GM06990 (cell line): Measurements from ENCODE around the gene FBXO34.

Source experiments
- DNase-seq: peaks from one replicate; pipeline ENCODE4 v3.0.0-alpha.2; 2011; ENCODE audit not compliant: insufficient read length; ENCODE audit errors: extremely low read depth
- H3K27me3 ChIP-seq: replicated peaks from 2 replicates; pipeline ENCODE4 v1.6.0; 2011; ENCODE audit warnings: low read length; ENCODE audit not compliant: control insufficient read depth, insufficient read depth
- H3K36me3 ChIP-seq: 2 replicates; pipeline ENCODE4 v1.5.1; 2011; ENCODE audit warnings: low read length; ENCODE audit not compliant: control insufficient read depth, insufficient read depth
- H3K4me3 ChIP-seq: replicated peaks from 2 replicates; pipeline ENCODE4 v1.5.1; 2011; ENCODE audit warnings: low read depth, mild to moderate bottlenecking, control low read depth, low read length
- TF ChIP-seq, protein P1 (sequence below): IDR thresholded peaks from 2 replicates; pipeline ENCODE4 v1.5.1; 2011; ENCODE audit warnings: low read length, control low read depth, mild to moderate bottlenecking, inconsistent platforms; ENCODE audit not compliant: insufficient read depth, poor library complexity, severe bottlenecking

Gene FBXO34

DNA sequence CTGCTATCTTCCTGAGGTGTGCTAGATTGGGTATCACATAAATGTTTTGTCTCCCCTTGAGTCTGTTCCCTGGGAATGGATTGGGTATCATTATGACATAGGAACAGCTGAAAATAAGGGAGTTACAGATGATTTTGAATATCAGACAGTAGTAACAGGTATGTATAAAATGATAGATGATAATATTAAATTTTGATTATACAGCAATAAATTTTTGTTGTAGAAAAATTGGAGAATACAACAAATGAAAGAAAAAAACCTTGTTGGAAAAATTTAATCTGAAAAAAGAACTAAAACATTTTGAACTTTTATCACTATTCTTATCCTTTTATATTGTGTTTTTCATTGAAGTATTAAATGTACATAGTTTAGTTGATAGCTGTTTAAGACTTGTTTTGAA is 43.2 kb downstream of the FBXO34 start:
- Histone ChIP-seq H3K27me3 (no peaks in the 10 kb centered on the region), H3K4me3 (no peak overlapping the region), H3K36me3 (peaks cover 2% of the 10 kb centered on the region)
- no peak for DNase-seq
- TF ChIP-seq, protein P1, sequence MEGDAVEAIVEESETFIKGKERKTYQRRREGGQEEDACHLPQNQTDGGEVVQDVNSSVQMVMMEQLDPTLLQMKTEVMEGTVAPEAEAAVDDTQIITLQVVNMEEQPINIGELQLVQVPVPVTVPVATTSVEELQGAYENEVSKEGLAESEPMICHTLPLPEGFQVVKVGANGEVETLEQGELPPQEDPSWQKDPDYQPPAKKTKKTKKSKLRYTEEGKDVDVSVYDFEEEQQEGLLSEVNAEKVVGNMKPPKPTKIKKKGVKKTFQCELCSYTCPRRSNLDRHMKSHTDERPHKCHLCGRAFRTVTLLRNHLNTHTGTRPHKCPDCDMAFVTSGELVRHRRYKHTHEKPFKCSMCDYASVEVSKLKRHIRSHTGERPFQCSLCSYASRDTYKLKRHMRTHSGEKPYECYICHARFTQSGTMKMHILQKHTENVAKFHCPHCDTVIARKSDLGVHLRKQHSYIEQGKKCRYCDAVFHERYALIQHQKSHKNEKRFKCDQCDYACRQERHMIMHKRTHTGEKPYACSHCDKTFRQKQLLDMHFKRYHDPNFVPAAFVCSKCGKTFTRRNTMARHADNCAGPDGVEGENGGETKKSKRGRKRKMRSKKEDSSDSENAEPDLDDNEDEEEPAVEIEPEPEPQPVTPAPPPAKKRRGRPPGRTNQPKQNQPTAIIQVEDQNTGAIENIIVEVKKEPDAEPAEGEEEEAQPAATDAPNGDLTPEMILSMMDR: no peak

DNA sequence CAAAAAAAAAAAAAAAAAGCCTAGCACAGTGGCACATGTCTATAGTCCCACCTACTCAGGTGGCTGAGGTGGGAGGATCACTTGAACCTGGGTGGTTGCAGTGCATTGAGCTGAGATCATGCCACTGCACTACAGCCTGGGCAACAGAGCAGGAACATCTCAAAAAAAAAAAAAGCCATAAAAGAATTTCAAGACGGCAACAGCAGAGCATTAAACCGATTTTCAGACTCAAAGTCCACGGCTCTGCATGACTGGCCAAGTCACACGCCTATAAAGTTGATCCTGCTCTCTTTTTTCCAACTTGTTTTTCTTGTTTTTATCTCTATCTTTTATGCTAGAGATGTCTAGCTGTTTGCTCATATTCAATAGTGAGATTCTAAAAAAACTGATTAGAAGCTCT is 45.3 kb downstream of the FBXO34 start:
- DNase-seq: no peak
- Histone ChIP-seq H3K27me3 (no peaks in the 10 kb centered on the region), H3K4me3 (no peak overlapping the region), H3K36me3 (no peaks in the 10 kb centered on the region; the same call in none of the 2 replicates)
- TF ChIP-seq, protein P1: no peak

DNA sequence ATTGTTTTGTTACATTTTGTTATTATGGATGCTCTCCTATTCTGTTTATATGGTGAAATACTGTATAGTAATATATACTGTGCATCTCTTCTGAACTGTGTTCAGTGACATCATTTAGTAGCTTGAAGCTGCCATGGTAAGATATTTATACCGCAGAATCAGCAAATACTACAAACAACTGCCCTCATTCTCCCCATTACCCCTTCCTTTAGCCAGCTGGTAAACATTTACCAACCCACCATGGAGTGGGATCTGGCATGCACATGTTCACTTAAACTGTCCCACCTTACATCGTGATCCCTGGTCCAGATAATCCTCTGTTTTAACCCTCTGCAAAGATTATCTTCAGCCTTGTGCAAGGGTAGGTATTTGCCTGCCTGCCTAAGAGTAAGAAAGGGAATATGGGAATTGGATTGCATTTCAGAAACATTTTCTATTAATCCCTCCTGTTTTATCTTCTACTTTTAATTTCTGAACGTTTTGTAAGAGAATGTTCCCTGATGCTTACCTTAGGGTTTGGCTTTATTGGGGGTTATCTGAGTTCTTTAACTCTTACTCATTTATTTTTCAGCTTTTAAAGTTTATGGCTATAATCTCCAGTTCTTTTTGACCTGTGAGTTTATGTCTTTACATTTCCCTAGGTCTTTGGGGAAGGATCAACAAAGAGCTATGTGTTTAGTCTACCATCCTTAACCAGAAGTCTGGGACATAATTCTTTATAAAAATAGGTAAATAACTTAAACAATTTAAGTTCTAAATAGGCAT is 46.5 kb downstream of the FBXO34 start:
- TF ChIP-seq, protein P1: no peak
- DNase-seq: no peak
- Histone ChIP-seq H3K36me3 (no peaks in the 10 kb centered on the region; the same call in 1 of the 2 replicates), H3K27me3 (no peaks in the 10 kb centered on the region), H3K4me3 (no peak overlapping the region)

DNA sequence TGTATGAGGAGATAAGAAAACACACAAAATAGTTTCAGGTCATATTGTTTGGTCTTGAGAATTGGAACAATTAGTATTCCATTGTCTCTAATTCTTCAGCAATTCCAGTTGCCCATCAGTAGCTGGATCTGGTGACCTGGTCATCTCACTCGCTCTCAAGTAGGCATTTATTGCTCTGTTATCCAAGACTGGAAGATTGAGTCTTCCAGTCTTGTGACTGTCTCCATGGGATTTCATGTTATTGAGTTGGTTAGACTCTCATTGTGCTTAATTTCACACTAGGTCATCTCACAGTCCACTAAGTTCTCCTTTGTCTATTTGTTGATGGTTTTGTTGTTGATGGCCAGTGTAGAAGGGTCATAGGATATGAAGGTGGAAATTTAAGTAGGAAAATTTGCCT is 47.5 kb downstream of the FBXO34 start:
- Histone ChIP-seq H3K36me3 (no peaks in the 10 kb centered on the region; the same call in 1 of the 2 replicates), H3K4me3 (no peak overlapping the region), H3K27me3 (no peaks in the 10 kb centered on the region)
- TF ChIP-seq, protein P1: no peak
- no peak for DNase-seq

DNA sequence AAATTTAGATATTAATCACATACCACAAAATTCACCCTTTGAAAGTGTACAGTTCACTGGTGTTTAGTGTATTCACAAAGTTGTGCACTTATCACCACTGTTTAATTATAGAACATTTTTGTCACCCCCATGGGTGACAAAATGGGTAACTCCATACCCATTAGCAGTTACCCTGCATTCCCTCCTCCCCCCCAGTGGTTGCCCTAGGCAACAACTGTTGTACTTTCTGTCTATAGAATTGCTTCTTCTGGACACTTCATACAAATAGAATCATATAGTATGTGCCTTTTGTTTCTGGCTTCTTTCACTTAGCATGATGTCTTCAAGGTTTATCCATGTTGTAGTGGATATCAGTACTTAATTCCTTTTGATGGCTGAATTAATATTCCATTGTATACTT is 52.7 kb downstream of the FBXO34 start:
- TF ChIP-seq, protein P1: no peak
- no peaks in the 10 kb centered on the region for H3K36me3 ChIP-seq

More for the DNA sequence above, 52.7 kb downstream of the FBXO34 start:
- no peaks in the 10 kb centered on the region for H3K27me3 ChIP-seq
- no peak overlapping the region for H3K4me3 ChIP-seq
- DNase-seq: no peak
